Measurements from ENCODE around the gene BRINP1. TPM values are rescaled to one million over a fixed set of nuclear protein-coding genes. Genes with fewer than 3 reads are reported as not detected.

Gene BRINP1
- total and polyA plus RNA-seq, 2 donors (not counting 1 experiment from before 2014, with no cell fraction given) = 0.06 to 0.33 TPM

DNA sequence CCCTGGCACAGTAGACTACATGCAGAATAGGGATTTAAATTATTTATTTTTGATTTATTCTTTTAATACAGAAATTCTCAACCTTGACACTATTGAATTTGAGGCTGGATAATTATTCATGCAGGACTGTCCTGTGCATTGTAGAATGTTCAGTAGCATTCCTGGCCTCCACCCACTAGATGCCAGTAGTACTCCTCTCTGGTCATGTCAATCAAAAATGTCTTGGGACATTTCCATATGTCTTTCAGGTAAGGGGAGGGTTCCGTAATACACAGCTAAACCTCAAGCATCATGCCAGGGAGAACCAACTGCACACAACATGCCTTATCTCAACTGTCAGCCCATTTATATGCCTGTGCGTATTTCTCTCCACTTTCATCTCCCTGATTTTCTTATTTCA, 231.8 kb downstream of the BRINP1 start:
- TF ChIP-seq, protein P1, sequence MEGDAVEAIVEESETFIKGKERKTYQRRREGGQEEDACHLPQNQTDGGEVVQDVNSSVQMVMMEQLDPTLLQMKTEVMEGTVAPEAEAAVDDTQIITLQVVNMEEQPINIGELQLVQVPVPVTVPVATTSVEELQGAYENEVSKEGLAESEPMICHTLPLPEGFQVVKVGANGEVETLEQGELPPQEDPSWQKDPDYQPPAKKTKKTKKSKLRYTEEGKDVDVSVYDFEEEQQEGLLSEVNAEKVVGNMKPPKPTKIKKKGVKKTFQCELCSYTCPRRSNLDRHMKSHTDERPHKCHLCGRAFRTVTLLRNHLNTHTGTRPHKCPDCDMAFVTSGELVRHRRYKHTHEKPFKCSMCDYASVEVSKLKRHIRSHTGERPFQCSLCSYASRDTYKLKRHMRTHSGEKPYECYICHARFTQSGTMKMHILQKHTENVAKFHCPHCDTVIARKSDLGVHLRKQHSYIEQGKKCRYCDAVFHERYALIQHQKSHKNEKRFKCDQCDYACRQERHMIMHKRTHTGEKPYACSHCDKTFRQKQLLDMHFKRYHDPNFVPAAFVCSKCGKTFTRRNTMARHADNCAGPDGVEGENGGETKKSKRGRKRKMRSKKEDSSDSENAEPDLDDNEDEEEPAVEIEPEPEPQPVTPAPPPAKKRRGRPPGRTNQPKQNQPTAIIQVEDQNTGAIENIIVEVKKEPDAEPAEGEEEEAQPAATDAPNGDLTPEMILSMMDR (conservative IDR thresholded peaks at IDR 0.05 in 1 of 2, IDR thresholded peaks at IDR 0.05 in 1 of 2; ENCODE audit: low read depth in 1 of 2, low read length in 2 of 2) = no peak
- TF ChIP-seq EZH2 (IDR thresholded peaks at IDR 0.05; ENCODE audit: low read length, missing control alignments) = no peak

DNA sequence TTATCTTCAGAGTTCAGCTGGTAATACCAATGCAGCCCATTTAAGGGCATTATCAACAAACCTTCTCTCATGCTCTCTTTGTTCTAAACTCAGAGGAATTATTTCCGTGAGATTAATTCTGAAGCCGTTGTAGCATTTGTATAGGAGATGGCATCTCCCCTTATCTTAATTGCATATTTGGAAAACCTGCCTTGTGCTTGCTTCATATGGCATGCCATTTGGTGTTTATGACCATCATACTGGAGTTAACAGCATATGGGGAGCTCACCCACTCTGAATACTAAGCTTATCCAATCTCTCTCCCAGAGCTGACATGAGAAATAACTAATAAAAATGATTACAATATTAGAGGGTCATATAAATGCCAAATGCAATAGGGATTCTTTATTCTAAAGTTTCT, 243.2 kb downstream of the BRINP1 start:
- Histone ChIP-seq H3K9me3 (ENCODE audit: control insufficient read depth, insufficient read depth, low read depth, low read length) (no peaks in the 10 kb centered on the region), H3K4me3 (replicated peaks in 1 of 4; ENCODE audit: control extremely low read depth in 1 of 4, insufficient read depth in 1 of 4, low read depth in 3 of 4, low read length in 4 of 4) (no peak overlapping the region), H4K20me1 (ENCODE audit: control insufficient read depth, extremely low read depth, insufficient read depth, low read length) (no peaks in the 10 kb centered on the region), H3K9ac (ENCODE audit: insufficient read depth, low read length) (no peak overlapping the region), H3K27me3 (ENCODE audit: control insufficient read depth, insufficient read depth, low read length) (no peaks in the 10 kb centered on the region), H3K27ac (ENCODE audit: insufficient read depth, low read length) (no peak overlapping the region), H3K4me1 (ENCODE audit: control insufficient read depth, extremely low read depth, insufficient read depth, low read length) (no peaks in the 10 kb centered on the region), H2AFZ (ENCODE audit: low read length) (no peak overlapping the region), H3K79me2 (ENCODE audit: control insufficient read depth, insufficient read depth, low read length) (no peaks in the 10 kb centered on the region), H3K36me3 (ENCODE audit: control insufficient read depth, insufficient read depth, low read length) (no peaks in the 10 kb centered on the region), H3K4me2 (ENCODE audit: extremely low read depth, insufficient read depth, low read length) (no peak overlapping the region)
- no peak for DNase-seq (ENCODE audit: low read depth in 2 of 2)
- no peak for TF ChIP-seq EZH2 (IDR thresholded peaks at IDR 0.05; ENCODE audit: low read length, missing control alignments)
- TF ChIP-seq, protein P1 (conservative IDR thresholded peaks at IDR 0.05 in 1 of 2, IDR thresholded peaks at IDR 0.05 in 1 of 2; ENCODE audit: low read depth in 1 of 2, low read length in 2 of 2) = no peak

More for the DNA sequence above, 231.8 kb downstream of the BRINP1 start:
- H2AFZ ChIP-seq (ENCODE audit: low read length) = no peak overlapping the region
- no peak for DNase-seq (ENCODE audit: low read depth in 2 of 2)
- H3K79me2 ChIP-seq (ENCODE audit: control insufficient read depth, insufficient read depth, low read length) = no peaks in the 10 kb centered on the region
- H3K4me3 ChIP-seq (replicated peaks in 1 of 4; ENCODE audit: control extremely low read depth in 1 of 4, insufficient read depth in 1 of 4, low read depth in 3 of 4, low read length in 4 of 4) = no peak overlapping the region
- no peaks in the 10 kb centered on the region for H4K20me1 ChIP-seq (ENCODE audit: control insufficient read depth, extremely low read depth, insufficient read depth, low read length)
- H3K4me1 ChIP-seq (ENCODE audit: control insufficient read depth, extremely low read depth, insufficient read depth, low read length) = no peaks in the 10 kb centered on the region
- H3K4me2 ChIP-seq (ENCODE audit: extremely low read depth, insufficient read depth, low read length) = no peak overlapping the region
- H3K9me3 ChIP-seq (ENCODE audit: control insufficient read depth, insufficient read depth, low read depth, low read length) = no peaks in the 10 kb centered on the region
- no peaks in the 10 kb centered on the region for H3K27me3 ChIP-seq (ENCODE audit: control insufficient read depth, insufficient read depth, low read length)
- no peaks in the 10 kb centered on the region for H3K36me3 ChIP-seq (ENCODE audit: control insufficient read depth, insufficient read depth, low read length)
- no peak overlapping the region for H3K27ac ChIP-seq (ENCODE audit: insufficient read depth, low read length)
- H3K9ac ChIP-seq (ENCODE audit: insufficient read depth, low read length) = no peak overlapping the region

DNA sequence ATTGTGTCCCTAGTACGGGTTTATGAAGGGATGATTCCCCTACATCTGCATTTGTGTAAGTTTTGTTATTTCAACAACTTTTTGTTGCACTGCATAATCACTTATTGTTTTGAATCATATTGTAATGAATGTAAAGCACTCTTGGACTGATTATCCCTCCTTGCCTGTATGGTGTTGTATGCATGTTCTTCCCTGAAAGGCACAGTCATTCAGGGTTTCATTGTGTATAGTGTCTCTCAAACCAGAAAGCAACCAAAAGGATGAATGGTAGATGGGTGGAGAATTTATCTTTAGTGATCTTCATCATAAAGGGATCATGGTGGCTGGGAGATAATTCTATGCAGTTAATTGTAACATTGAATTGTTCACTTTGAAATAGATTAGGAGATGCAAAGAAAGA, 247.3 kb downstream of the BRINP1 start:
- Histone ChIP-seq H3K79me2 (ENCODE audit: control insufficient read depth, insufficient read depth, low read length) (no peaks in the 10 kb centered on the region), H3K4me1 (ENCODE audit: control insufficient read depth, extremely low read depth, insufficient read depth, low read length) (no peaks in the 10 kb centered on the region), H2AFZ (ENCODE audit: low read length) (no peak overlapping the region), H3K27ac (ENCODE audit: insufficient read depth, low read length) (no peak overlapping the region), H3K4me3 (replicated peaks in 1 of 4; ENCODE audit: control extremely low read depth in 1 of 4, insufficient read depth in 1 of 4, low read depth in 3 of 4, low read length in 4 of 4) (no peak overlapping the region), H3K4me2 (ENCODE audit: extremely low read depth, insufficient read depth, low read length) (no peak overlapping the region), H4K20me1 (ENCODE audit: control insufficient read depth, extremely low read depth, insufficient read depth, low read length) (no peaks in the 10 kb centered on the region), H3K27me3 (ENCODE audit: control insufficient read depth, insufficient read depth, low read length) (no peaks in the 10 kb centered on the region), H3K36me3 (ENCODE audit: control insufficient read depth, insufficient read depth, low read length) (no peaks in the 10 kb centered on the region), H3K9ac (ENCODE audit: insufficient read depth, low read length) (no peak overlapping the region), H3K9me3 (ENCODE audit: control insufficient read depth, insufficient read depth, low read depth, low read length) (no peaks in the 10 kb centered on the region)
- TF ChIP-seq EZH2 (IDR thresholded peaks at IDR 0.05; ENCODE audit: low read length, missing control alignments) = no peak
- TF ChIP-seq, protein P1 (conservative IDR thresholded peaks at IDR 0.05 in 1 of 2, IDR thresholded peaks at IDR 0.05 in 1 of 2; ENCODE audit: low read depth in 1 of 2, low read length in 2 of 2) = no peak
- no peak for DNase-seq (ENCODE audit: low read depth in 2 of 2)

Data from fibroblast of lung (primary cell).